Mesendoderm (in vitro differentiated cells): ENCODE results near the gene CTTNBP2.
A peak's percentile ranks its signal among the peaks of the same experiment; 100 is the strongest.

ENCODE experiments used
- DNase-seq: peaks from one replicate; pipeline ENCODE4 v3.0.0; 2013
- H2AK5ac ChIP-seq: 2 replicates; pipeline ENCODE4 v1.6.1; 2013; ENCODE audit warnings: low read length, inconsistent platforms
- H2BK120ac ChIP-seq: 2 replicates; pipeline ENCODE4 v1.6.1; 2013; ENCODE audit warnings: low read depth, mild to moderate bottlenecking, low read length, moderate library complexity, mixed read lengths
- H2BK15ac ChIP-seq: replicated peaks from 2 replicates; pipeline ENCODE4 v1.6.1; 2013; ENCODE audit warnings: low read depth, mild to moderate bottlenecking, moderate library complexity
- H2BK5ac ChIP-seq: 2 replicates; pipeline ENCODE4 v1.6.1; 2013; ENCODE audit warnings: low read length, inconsistent platforms
- H3K18ac ChIP-seq: 2 replicates; pipeline ENCODE4 v1.6.1; 2013; ENCODE audit warnings: mild to moderate bottlenecking, low read length, mixed read lengths
- H3K23ac ChIP-seq: one replicate; pipeline ENCODE4 v1.6.1; 2013; ENCODE audit warnings: low read length
- H3K27ac ChIP-seq: 2 replicates; pipeline ENCODE4 v1.5.1; 2013; ENCODE audit warnings: low read depth, mild to moderate bottlenecking, inconsistent platforms, low read length, moderate library complexity
- H3K27me3 ChIP-seq: 2 replicates; pipeline ENCODE4 v1.6.1; 2013; ENCODE audit warnings: low read length, control low read depth, mild to moderate bottlenecking, inconsistent platforms; ENCODE audit not compliant: insufficient read depth, poor library complexity
- H3K36me3 ChIP-seq: 2 replicates; pipeline ENCODE4 v1.6.1; 2013; ENCODE audit warnings: low read length, inconsistent platforms; ENCODE audit not compliant: control insufficient read depth, insufficient read depth
- H3K4ac ChIP-seq: one replicate; pipeline ENCODE4 v1.6.1; 2013; ENCODE audit warnings: low read depth, mild to moderate bottlenecking, low read length, moderate library complexity
- H3K4me1 ChIP-seq: 2 replicates; pipeline ENCODE4 v1.6.1; 2013; ENCODE audit warnings: low read depth, low read length, inconsistent platforms; ENCODE audit not compliant: control insufficient read depth
- H3K4me2 ChIP-seq: 2 replicates; pipeline ENCODE4 v1.6.1; 2013; ENCODE audit warnings: low read length
- H3K4me3 ChIP-seq: 2 replicates; pipeline ENCODE4 v1.5.1; 2013; ENCODE audit warnings: mild to moderate bottlenecking, low read length
- H3K56ac ChIP-seq: one replicate; pipeline ENCODE4 v1.6.1; 2013; ENCODE audit warnings: low read length
- H3K79me1 ChIP-seq: 2 replicates; pipeline ENCODE4 v1.6.1; 2013; ENCODE audit warnings: low read length, inconsistent platforms
- H3K79me2 ChIP-seq: 2 replicates; pipeline ENCODE4 v1.6.1; 2013; ENCODE audit warnings: mild to moderate bottlenecking, low read length; ENCODE audit not compliant: control insufficient read depth, insufficient read depth
- H3K9ac ChIP-seq: 2 replicates; pipeline ENCODE4 v1.6.1; 2013; ENCODE audit warnings: low read length, inconsistent platforms
- H4K5ac ChIP-seq: one replicate; pipeline ENCODE4 v1.6.1; 2013; ENCODE audit warnings: low read length
- H4K8ac ChIP-seq: one replicate; pipeline ENCODE4 v1.6.1; 2013; ENCODE audit warnings: low read depth, mild to moderate bottlenecking, control low read depth, low read length, moderate library complexity
- WGBS: extraction: QIAGEN DNeasy Blood & Tissue Kit; methylation state at CpG from one replicate; pipeline ENCODE4 v1.1.7; 2013; ENCODE audit warnings: low lambda C conversion rate, missing lambda C conversion rate; ENCODE audit not compliant: insufficient coverage; ENCODE audit errors: extremely low coverage; 5-methylcytosine and 5-hydroxymethylcytosine counted together

CTTNBP2 gene

DNA sequence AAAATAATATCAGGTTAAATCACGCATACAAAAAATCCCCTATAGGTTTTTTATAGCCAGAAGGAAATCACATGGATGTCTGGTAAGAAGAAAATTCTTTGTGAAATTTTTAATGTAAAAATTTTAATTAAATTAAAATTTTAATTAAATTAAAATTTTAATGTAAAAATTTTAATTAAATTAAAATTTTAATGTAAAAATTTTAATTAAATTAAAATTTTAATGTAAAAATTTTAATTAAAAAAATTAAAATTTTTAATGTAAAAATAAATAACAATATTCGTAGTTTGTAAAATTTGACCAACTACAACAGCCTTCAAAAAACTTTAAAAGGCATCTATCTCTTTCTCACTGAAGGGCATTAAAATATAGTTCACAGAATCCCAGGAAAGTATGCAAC is 61.5 kb downstream of the CTTNBP2 start:
- no peak overlapping the region for H2BK5ac ChIP-seq
- H3K79me2 ChIP-seq = no peaks in the 10 kb centered on the region
- DNase-seq = no peak
- no peaks in the 10 kb centered on the region for H3K4me1 ChIP-seq
- H3K36me3 ChIP-seq = no peaks in the 10 kb centered on the region
- H3K4me2 ChIP-seq = no peak overlapping the region
- no peak overlapping the region for H4K5ac ChIP-seq
- no peak overlapping the region for H3K4me3 ChIP-seq
- H3K27ac ChIP-seq = no peak overlapping the region
- H3K9ac ChIP-seq = no peak overlapping the region
- no peak overlapping the region for H3K56ac ChIP-seq
- no peak overlapping the region for H2AK5ac ChIP-seq
- H4K8ac ChIP-seq = no peak overlapping the region
- H3K4ac ChIP-seq = no peak overlapping the region
- H3K18ac ChIP-seq = no peak overlapping the region
- H2BK120ac ChIP-seq = no peak overlapping the region
- H3K23ac ChIP-seq = no peak overlapping the region
- H2BK15ac ChIP-seq = no peak overlapping the region
- H3K79me1 ChIP-seq = no peaks in the 10 kb centered on the region
- no CpG with 5 or more reads among the region's 2 CpGs for WGBS
- H3K27me3 ChIP-seq = no peaks in the 10 kb centered on the region

DNA sequence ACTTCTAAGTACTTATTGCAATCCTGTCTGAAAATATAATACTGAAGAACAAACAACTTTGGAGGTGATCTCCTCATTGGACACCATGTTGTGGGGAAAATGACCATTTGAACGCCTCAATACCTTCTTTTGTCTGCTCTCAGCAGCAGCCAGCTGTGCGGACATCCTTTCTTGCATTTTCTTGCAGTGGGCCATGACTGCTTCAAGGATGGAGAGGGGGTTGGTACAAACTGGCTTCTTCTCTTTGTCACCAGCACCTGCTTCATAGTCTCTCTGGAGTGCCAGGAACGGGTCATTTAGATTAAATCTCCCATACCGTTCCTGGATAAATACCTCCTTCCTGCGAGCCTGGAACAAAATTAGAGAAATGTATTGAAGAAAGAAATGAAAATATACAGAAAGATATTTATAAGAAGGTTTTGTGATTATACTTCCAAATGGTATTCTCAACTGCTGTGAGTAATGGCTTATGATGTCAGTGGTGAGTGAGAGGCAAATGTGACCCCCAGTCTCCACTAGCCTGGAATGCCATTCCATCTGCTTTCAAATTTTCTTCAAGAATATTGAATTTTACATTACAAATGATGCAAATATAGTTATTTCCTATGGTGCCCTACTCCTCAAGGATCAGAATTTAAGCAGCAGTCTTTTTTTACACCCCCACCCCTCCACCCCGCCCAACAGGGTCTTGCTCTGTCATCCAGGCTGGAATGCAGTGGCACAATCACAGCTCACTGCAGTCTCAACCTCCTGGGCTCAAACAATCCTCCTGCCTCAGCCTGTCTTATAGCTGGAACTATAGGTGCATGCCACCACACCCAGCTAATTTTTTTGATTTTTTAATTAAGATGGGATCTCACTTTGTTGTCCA is 62.4 kb downstream of the CTTNBP2 start:
- Histone ChIP-seq H3K4me3 (no peak overlapping the region), H3K18ac (no peak overlapping the region), H3K79me1 (no peaks in the 10 kb centered on the region), H2BK120ac (no peak overlapping the region), H3K27ac (no peak overlapping the region), H2BK15ac (no peak overlapping the region), H3K27me3 (no peaks in the 10 kb centered on the region), H4K8ac (no peak overlapping the region), H3K56ac (no peak overlapping the region), H2AK5ac (no peak overlapping the region), H3K4me1 (no peaks in the 10 kb centered on the region), H3K36me3 (no peaks in the 10 kb centered on the region), H3K79me2 (no peaks in the 10 kb centered on the region), H3K23ac (no peak overlapping the region), H4K5ac (no peak overlapping the region), H3K9ac (no peak overlapping the region), H2BK5ac (no peak overlapping the region), H3K4ac (no peak overlapping the region), H3K4me2 (no peak overlapping the region)
- WGBS = no CpG with 5 or more reads among the region's 6 CpGs
- peak; percentile 54 for DNase-seq

DNA sequence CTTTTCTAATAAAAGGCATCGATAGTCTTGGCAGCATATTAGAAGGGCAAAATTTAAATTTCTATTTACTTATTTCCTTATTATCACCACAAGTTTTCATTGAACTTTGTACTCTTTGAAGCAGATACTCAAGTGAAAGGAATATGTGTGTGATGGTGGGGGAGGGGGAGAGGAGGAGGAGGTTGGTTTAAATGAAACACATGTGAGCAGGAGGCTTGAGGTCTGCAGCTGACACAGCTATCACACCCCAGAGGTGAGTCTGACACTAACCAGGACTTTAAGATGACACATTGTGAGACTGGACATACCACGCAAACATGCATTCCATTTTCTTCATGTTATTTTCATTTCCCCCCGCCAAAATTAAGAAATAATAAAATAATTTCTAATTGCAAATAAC is 63.3 kb downstream of the CTTNBP2 start:
- WGBS = no CpG with 5 or more reads among the region's 3 CpGs

DNA sequence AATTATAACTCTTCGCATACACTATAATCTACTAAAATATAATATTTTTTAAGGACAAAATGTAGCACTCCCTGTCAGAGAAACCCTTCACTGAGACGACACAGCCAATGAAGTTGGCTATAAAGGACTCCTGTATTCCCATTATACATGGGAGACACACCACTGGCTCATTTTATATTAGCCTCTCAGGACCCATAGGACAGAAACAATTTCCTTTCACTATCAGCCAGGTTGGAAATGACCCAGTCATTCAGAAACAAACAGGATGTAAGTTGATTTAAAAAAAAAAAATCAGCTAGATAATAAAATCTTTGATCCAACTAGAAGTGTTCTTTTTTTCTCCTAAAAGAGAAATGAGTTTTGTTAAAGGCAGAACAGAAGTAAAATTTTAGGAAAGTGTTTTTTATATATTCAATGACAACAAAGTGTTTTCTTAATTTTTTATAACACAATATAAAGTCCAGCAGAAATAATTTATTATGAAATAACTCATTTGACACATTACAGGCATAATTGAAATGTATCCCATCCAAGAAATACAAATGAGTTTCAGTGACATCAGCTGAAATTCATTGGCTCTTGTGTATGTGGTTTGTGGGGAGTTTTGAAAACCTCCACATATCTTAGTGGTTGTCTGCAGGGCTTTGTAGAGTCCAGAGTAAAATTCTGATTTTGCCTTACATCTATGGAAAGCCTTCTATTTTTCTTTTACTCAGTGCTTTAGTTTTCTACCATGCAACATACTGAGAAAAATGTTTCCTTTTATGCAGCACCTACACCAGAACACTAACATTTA is 64.1 kb downstream of the CTTNBP2 start:
- no peak for DNase-seq
- H3K4me1 ChIP-seq = no peaks in the 10 kb centered on the region
- H4K5ac ChIP-seq = no peak overlapping the region
- no peaks in the 10 kb centered on the region for H3K79me2 ChIP-seq
- H2BK120ac ChIP-seq = peak overlapping the region; percentile 45
- H3K56ac ChIP-seq = no peak overlapping the region
- no CpG with 5 or more reads among the region's 2 CpGs for WGBS
- H3K23ac ChIP-seq = no peak overlapping the region
- no peak overlapping the region for H3K4me2 ChIP-seq
- no peak overlapping the region for H3K18ac ChIP-seq
- H2BK15ac ChIP-seq = no peak overlapping the region
- no peak overlapping the region for H4K8ac ChIP-seq
- no peak overlapping the region for H3K4me3 ChIP-seq
- no peaks in the 10 kb centered on the region for H3K36me3 ChIP-seq
- H3K27me3 ChIP-seq = no peaks in the 10 kb centered on the region
- no peaks in the 10 kb centered on the region for H3K79me1 ChIP-seq
- no peak overlapping the region for H3K27ac ChIP-seq
- no peak overlapping the region for H3K4ac ChIP-seq
- H3K9ac ChIP-seq = no peak overlapping the region
- H2BK5ac ChIP-seq = no peak overlapping the region
- no peak overlapping the region for H2AK5ac ChIP-seq

More for the DNA sequence above, 63.3 kb downstream of the CTTNBP2 start:
- H3K23ac ChIP-seq = no peak overlapping the region
- peak; percentile 29 for DNase-seq
- no peak overlapping the region for H3K18ac ChIP-seq
- no peak overlapping the region for H2BK120ac ChIP-seq
- no peaks in the 10 kb centered on the region for H3K4me1 ChIP-seq
- no peak overlapping the region for H3K27ac ChIP-seq
- no peak overlapping the region for H3K4me3 ChIP-seq
- H3K27me3 ChIP-seq = no peaks in the 10 kb centered on the region
- H3K4ac ChIP-seq = no peak overlapping the region
- no peak overlapping the region for H4K5ac ChIP-seq
- no peaks in the 10 kb centered on the region for H3K79me1 ChIP-seq
- no peak overlapping the region for H2BK5ac ChIP-seq
- no peak overlapping the region for H2AK5ac ChIP-seq
- H3K4me2 ChIP-seq = no peak overlapping the region
- H3K36me3 ChIP-seq = no peaks in the 10 kb centered on the region
- H3K79me2 ChIP-seq = no peaks in the 10 kb centered on the region
- no peak overlapping the region for H4K8ac ChIP-seq
- H3K56ac ChIP-seq = no peak overlapping the region
- H2BK15ac ChIP-seq = no peak overlapping the region
- no peak overlapping the region for H3K9ac ChIP-seq

DNA sequence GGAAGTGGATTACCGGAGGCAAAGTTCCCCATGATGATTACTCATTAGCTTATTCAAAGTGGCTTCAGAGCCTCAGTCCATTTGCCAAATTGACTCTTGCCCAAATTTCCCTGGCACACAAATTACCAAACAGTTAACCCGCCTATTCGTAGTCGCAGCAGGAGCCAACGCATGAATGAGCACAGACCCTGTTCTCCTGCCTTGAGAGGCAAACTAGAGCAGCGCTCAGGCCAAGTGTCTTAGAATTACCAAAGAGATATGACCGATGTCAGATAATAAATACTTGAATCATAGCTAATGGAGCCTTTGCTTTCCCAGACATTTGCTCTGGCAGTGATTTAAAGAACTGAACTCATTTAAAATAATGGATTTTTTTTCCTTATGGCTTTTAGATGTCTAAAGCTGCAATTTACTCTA is 64.9 kb downstream of the CTTNBP2 start:
- no peak overlapping the region for H4K5ac ChIP-seq
- no peak overlapping the region for H3K27ac ChIP-seq
- no peaks in the 10 kb centered on the region for H3K79me2 ChIP-seq
- H2BK15ac ChIP-seq = no peak overlapping the region
- no peak overlapping the region for H3K4ac ChIP-seq
- H2BK120ac ChIP-seq = no peak overlapping the region
- H2AK5ac ChIP-seq = no peak overlapping the region
- no peaks in the 10 kb centered on the region for H3K36me3 ChIP-seq
- H3K4me3 ChIP-seq = no peak overlapping the region
- WGBS = no CpG with 5 or more reads among the region's 7 CpGs
- no peak overlapping the region for H2BK5ac ChIP-seq
- H3K79me1 ChIP-seq = no peaks in the 10 kb centered on the region
- no peaks in the 10 kb centered on the region for H3K4me1 ChIP-seq
- no peak overlapping the region for H3K4me2 ChIP-seq
- no peak overlapping the region for H3K23ac ChIP-seq
- no peak overlapping the region for H4K8ac ChIP-seq
- no peak for DNase-seq
- H3K9ac ChIP-seq = no peak overlapping the region
- H3K18ac ChIP-seq = no peak overlapping the region
- no peak overlapping the region for H3K56ac ChIP-seq
- H3K27me3 ChIP-seq = no peaks in the 10 kb centered on the region
